HG02884 (cell line): ENCODE results near the gene TGFA.

Source experiments
- ATAC-seq: cut with Tn5 transposase; IDR thresholded peaks from one replicate; pipeline ENCODE4 v1.9.1; 2021; ENCODE audit warnings: mild to moderate bottlenecking, moderate library complexity; ENCODE audit not compliant: unreplicated experiment

Gene TGFA

GRCh38 chr2:70499253-70499652 lies 54.4 kb downstream of the TGFA start:
- ATAC-seq, result no peak

- no peak for ATAC-seq
Observed at GRCh38 chr2:70498528-70498927, 55.1 kb downstream of the TGFA start.

- ATAC-seq, result no peak
Observed at GRCh38 chr2:70498054-70498453, 55.6 kb downstream of the TGFA start.

GRCh38 chr2:70496819-70497218 lies 56.8 kb downstream of the TGFA start:
- no peak for ATAC-seq

GRCh38 chr2:70494293-70494886 lies 59.2 kb downstream of the TGFA start:
- no peak for ATAC-seq

- no peak for ATAC-seq
Observed at GRCh38 chr2:70490381-70490780, 63.2 kb downstream of the TGFA start.

- ATAC-seq, result no peak
Observed at GRCh38 chr2:70489165-70489564, 64.5 kb downstream of the TGFA start.

GRCh38 chr2:70484086-70484485 lies 69.5 kb downstream of the TGFA start:
- ATAC-seq, result no peak

- no peak for ATAC-seq
Observed at GRCh38 chr2:70482401-70482800, 71.2 kb downstream of the TGFA start.

GRCh38 chr2:70480468-70480867 lies 73.2 kb downstream of the TGFA start:
- peak; percentile 73 for ATAC-seq

GRCh38 chr2:70479816-70480215 lies 73.8 kb downstream of the TGFA start:
- ATAC-seq, result peak; percentile 17

GRCh38 chr2:70477441-70477844 lies 76.2 kb downstream of the TGFA start:
- no peak for ATAC-seq

- ATAC-seq, result no peak
Observed at GRCh38 chr2:70475266-70475665, 78.4 kb downstream of the TGFA start.

- ATAC-seq, result no peak
Observed at GRCh38 chr2:70474256-70474848, 79.3 kb downstream of the TGFA start.

- ATAC-seq, result no peak
Observed at GRCh38 chr2:70473101-70473722, 80.4 kb downstream of the TGFA start.

- ATAC-seq, result no peak
Observed at GRCh38 chr2:70472221-70472890, 81.3 kb downstream of the TGFA start.

GRCh38 chr2:70471129-70471528 lies 82.5 kb downstream of the TGFA start:
- ATAC-seq, result no peak

- no peak for ATAC-seq
Observed at GRCh38 chr2:70469961-70470360, 83.7 kb downstream of the TGFA start.

- no peak for ATAC-seq
Observed at GRCh38 chr2:70469435-70469834, 84.2 kb downstream of the TGFA start.

GRCh38 chr2:70468878-70469277 lies 84.7 kb downstream of the TGFA start:
- no peak for ATAC-seq

GRCh38 chr2:70467831-70468779 lies 85.5 kb downstream of the TGFA start:
- no peak for ATAC-seq
